Activated B cell treated with CpG ODN at 0.5 μM for 24 hours (primary cell): ENCODE data around the gene MARCHF9. TPM values are rescaled to one million over a fixed set of nuclear protein-coding genes. Genes with fewer than 3 reads are reported as not detected.

Experiments
- ATAC-seq: fragments of 200-7000 bp; cut with Tn5 transposase; one replicate; pipeline ENCODE4 v1.10.0; 2021; ENCODE audit warnings: low read depth, mild to moderate bottlenecking, moderate library complexity
- CTCF ChIA-PET: fragments of 350-600 bp; sonication (Branson Sonifier 250); formaldehyde crosslinking; loops from one replicate; lab custom pipeline; 2021; ENCODE audit warnings: antibody characterized with exemption; lab: Charles Lee
- POLR2A ChIA-PET: fragments of 350-600 bp; sonication (Branson Sonifier 250); formaldehyde crosslinking; loops from one replicate; lab custom pipeline; 2021; ENCODE audit warnings: antibody characterized with exemption; lab: Charles Lee
- DNase-seq: peaks from one replicate; pipeline ENCODE4 v3.0.0; 2022
- H3K27ac Mint-ChIP-seq: one replicate; pipeline ENCODE4 v1.8.0; 2020; ENCODE audit warnings: mixed read lengths
- H3K27me3 Mint-ChIP-seq: one replicate; pipeline ENCODE4 v1.8.0; 2021; ENCODE audit warnings: mixed read lengths
- H3K36me3 Mint-ChIP-seq: one replicate; pipeline ENCODE4 v1.8.0; 2021; ENCODE audit warnings: low read depth, mixed read lengths
- H3K4me1 Mint-ChIP-seq: one replicate; pipeline ENCODE4 v1.8.0; 2021; ENCODE audit warnings: mixed read lengths
- H3K4me3 Mint-ChIP-seq: one replicate; pipeline ENCODE4 v1.8.0; 2020; ENCODE audit warnings: mild to moderate bottlenecking, mixed read lengths
- H3K9me3 Mint-ChIP-seq: one replicate; pipeline ENCODE4 v1.8.0; 2020; ENCODE audit warnings: mixed read lengths
- CTCF ChIP-seq: fragments of 200-600 bp; IDR thresholded peaks from one replicate; pipeline ENCODE4 v1.8.0; 2022; ENCODE audit warnings: antibody characterized with exemption, mild to moderate bottlenecking
- intact Hi-C: fragments of 100-400 bp; cut with micrococcal nuclease; formaldehyde crosslinking; loops from one replicate; pipeline ENCODE4 v1.15.1; 2024
- total RNA-seq: library from RNA; stranded (reverse); gene quantifications from 2 replicates; pipeline ENCODE4 v1.2.3, GENCODE V29; 2022

MARCHF9 gene
- total RNA-seq, 1 donor from 2014 or later = 58.2 TPM

DNA sequence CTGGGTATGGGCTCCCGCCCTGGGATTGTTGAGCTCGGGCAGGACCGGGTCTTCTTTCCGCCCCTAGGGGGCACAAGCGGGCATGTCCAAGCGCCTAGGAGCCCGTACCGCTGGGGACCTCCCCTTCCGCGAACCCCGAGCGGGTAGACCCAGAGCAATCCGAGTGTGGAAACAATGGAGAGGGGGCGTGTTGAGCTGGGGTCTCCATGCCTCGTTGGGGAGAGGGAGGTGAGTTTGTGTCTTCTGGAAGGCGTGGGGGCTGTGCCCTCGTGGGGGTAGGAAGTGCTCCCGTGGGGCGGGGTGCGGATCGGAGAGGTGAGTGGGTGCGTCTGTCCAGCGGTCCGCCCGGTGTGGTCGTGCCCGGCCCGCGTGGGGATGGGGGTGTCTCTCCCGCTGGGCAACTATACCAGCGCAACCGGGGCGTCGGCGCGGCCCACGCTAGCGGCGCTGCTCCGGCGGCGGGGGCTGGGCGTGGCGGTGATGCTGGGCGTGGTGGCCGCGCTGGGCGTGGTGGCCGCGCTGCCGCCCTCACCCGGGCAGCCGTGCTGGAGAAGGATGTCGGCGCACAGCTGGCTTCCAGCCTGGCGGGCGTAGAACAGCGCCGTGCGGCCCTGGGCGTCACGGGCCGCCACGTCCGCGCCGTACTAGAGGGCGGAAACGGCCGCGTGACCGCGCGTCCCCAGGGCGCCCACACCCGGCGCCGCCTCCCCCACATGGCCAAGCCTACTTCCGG is 28.6 kb upstream of the MARCHF9 start:
- intact Hi-C loops = no loop called here
- H3K27ac Mint-ChIP-seq = no peak overlapping the region
- peaks cover 12% of the 10 kb centered on the region for H3K4me1 Mint-ChIP-seq
- peak overlapping the region; percentile 58 for H3K4me3 Mint-ChIP-seq
- H3K36me3 Mint-ChIP-seq = peaks cover 54% of the 10 kb centered on the region
- TF ChIP-seq CTCF = no peak
- H3K9me3 Mint-ChIP-seq = no peaks in the 10 kb centered on the region
- no peak for DNase-seq
- peak; percentile 41 for ATAC-seq
- ChIA-PET CTCF (no interaction called here), POLR2A (no interaction called here)
- no peaks in the 10 kb centered on the region for H3K27me3 Mint-ChIP-seq

- CTCF ChIA-PET = no interaction called here
- intact Hi-C loops = no loop called here
- POLR2A ChIA-PET = no interaction called here
Measured at GRCh38 chr12:57726884-57727757, 27.8 kb upstream of the MARCHF9 start.

DNA sequence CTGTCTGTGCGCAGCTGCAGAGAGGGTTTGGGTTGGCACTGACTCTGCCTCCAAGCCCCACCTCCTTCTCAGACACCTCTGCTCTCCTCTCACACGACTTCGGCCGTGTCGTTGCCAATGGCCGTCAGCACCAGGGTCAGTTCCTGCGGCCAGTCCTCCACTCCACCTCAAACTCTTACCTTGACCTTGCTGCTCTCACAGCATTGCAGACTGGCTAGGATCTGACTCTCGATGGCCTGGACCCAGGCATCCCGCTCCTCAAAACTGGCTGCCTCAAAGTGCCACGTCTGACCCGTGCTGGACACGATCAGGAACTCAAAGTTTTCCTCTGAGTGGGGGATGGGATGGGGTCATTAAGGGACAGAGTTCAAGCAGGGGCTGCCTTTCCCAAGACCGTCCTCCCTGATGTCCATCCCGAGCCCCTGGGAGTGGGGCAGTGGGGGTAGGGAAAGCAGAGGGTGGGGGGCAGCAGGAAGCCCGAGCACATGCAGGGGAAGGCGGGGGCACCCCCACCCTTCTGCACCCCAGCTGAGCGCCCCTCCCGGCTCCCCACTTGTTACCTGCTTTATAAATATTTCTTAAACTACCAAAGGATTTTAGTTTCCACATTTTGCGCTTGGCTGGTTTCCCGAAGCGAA is 27.0 kb upstream of the MARCHF9 start:
- CTCF ChIA-PET = no interaction called here
- H3K27ac Mint-ChIP-seq = no peak overlapping the region
- H3K27me3 Mint-ChIP-seq = no peaks in the 10 kb centered on the region
- H3K36me3 Mint-ChIP-seq = peaks cover 58% of the 10 kb centered on the region
- ATAC-seq (no peak), DNase-seq (no peak)
- no peak for TF ChIP-seq CTCF
- intact Hi-C loops = no loop called here
- peaks cover 12% of the 10 kb centered on the region for H3K4me1 Mint-ChIP-seq
- POLR2A ChIA-PET = no interaction called here
- no peak overlapping the region for H3K4me3 Mint-ChIP-seq
- no peaks in the 10 kb centered on the region for H3K9me3 Mint-ChIP-seq

More at GRCh38 chr12:57726884-57727757, 27.8 kb upstream of the MARCHF9 start:
- no peak for TF ChIP-seq CTCF
- Mint-ChIP-seq H3K36me3 (peaks cover 54% of the 10 kb centered on the region), H3K9me3 (no peaks in the 10 kb centered on the region), H3K27ac (no peak overlapping the region), H3K4me3 (no peak overlapping the region), H3K27me3 (no peaks in the 10 kb centered on the region), H3K4me1 (peaks cover 12% of the 10 kb centered on the region)
- ATAC-seq (no peak), DNase-seq (no peak)

DNA sequence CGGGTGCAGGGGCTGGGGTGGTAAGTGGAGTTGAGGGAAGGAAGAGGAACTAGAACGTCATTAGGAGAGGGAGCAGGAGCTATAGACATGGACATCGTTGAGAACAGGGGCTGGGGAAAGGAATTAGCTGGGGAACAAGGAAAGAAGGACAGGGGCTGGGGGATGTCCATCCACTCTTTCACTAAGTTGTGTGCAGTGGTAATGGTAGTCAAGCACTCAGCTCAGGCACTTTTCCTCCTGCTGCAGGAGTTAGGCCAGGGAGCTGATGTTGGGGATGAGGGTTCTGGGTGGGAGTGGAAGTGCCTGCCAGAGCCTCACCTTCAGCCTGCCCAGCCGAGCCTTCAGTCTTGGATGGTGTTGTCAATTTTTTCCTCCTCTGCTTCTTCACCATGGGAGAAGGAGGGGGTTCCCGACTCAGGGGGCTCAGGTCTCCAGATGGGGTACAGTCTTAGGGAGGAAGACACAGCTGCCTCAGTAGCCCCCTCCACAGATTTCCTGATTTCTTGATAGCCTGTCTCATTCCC is 25.5 kb upstream of the MARCHF9 start:
- TF ChIP-seq CTCF = no peak
- DNase-seq (no peak), ATAC-seq (no peak)
- Mint-ChIP-seq H3K36me3 (peaks cover 72% of the 10 kb centered on the region), H3K4me3 (no peak overlapping the region), H3K9me3 (no peaks in the 10 kb centered on the region), H3K4me1 (peaks cover 12% of the 10 kb centered on the region), H3K27me3 (no peaks in the 10 kb centered on the region), H3K27ac (no peak overlapping the region)
- intact Hi-C loops = loop anchor here (1.0 kb wide), 1 partner anchor 22 kb away; no protein-coding TSS in a partner anchor
- CTCF ChIA-PET = no interaction called here
- POLR2A ChIA-PET = interaction anchor here (0.7 kb wide), 1 partner anchor 28 kb away, joined by 8 read pairs; no protein-coding TSS in a partner anchor
